Measurements from ENCODE around the gene NCAPG2.

DNA sequence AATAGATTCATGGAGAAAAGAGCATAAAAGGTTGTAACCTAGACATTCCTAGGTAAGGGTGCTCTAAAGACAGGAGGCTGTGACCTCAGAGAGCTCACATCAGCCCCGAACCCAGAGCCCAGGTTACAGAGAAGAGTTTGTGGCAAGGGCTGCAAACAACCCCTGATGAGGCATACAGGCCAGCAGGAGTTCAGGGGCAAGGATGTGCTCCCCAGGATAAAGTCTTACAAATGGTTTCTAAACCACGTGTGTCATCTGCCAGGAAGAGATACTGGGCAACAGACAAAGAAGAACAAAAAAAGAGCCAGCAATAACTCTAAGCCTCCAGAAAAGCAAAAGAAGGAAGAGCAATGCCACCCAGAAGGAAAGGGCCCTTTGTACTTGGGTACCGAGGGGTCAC, 27.7 kb downstream of the NCAPG2 start:
- TF ChIP-seq, protein P1, sequence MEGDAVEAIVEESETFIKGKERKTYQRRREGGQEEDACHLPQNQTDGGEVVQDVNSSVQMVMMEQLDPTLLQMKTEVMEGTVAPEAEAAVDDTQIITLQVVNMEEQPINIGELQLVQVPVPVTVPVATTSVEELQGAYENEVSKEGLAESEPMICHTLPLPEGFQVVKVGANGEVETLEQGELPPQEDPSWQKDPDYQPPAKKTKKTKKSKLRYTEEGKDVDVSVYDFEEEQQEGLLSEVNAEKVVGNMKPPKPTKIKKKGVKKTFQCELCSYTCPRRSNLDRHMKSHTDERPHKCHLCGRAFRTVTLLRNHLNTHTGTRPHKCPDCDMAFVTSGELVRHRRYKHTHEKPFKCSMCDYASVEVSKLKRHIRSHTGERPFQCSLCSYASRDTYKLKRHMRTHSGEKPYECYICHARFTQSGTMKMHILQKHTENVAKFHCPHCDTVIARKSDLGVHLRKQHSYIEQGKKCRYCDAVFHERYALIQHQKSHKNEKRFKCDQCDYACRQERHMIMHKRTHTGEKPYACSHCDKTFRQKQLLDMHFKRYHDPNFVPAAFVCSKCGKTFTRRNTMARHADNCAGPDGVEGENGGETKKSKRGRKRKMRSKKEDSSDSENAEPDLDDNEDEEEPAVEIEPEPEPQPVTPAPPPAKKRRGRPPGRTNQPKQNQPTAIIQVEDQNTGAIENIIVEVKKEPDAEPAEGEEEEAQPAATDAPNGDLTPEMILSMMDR (IDR thresholded peaks at IDR 0.05): no peak
- TF ChIP-seq ZFX (IDR thresholded peaks at IDR 0.05; ENCODE audit: borderline replicate concordance): no peak

All from 22Rv1 (cell line).